ENCODE results near the gene LARGE1.

LARGE1 gene

DNA sequence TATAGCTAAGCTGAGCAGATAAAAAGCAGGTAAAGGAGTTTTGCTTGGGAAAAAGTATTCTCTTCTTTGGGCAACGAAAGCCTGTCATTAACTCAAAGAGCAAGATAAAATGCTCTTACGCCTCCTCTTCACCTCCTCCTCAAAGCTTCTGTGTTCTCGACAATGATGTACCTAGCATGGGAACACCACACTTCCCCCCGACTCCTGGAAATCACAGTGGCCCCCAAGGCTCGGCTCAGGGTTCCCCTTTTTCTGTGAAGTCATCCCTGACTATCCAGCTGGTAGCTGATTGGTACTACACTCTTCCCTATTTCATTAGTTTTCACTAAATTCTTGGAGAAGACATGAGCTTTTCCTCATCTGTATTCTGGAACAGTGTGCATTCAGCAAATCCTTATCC is 336.1 kb downstream of the LARGE1 start:
- Histone ChIP-seq H3K9ac (ENCODE audit: low read depth in 1 of 2, low read length in 2 of 2) (no peak overlapping the region), H3K9me3 (ENCODE audit: control insufficient read depth in 1 of 2, low read length in 2 of 2) (no peaks in the 10 kb centered on the region), H3K4me3 (ENCODE audit: low read depth in 1 of 2, low read length in 2 of 2) (no peak overlapping the region), H3K36me3 (ENCODE audit: control insufficient read depth in 1 of 2, insufficient read depth in 2 of 2, low read length in 2 of 2) (no peaks in the 10 kb centered on the region), H3K27ac (ENCODE audit: low read depth, low read length) (no peak overlapping the region), H3K4me1 (ENCODE audit: control insufficient read depth in 1 of 2, insufficient read depth in 2 of 2, low read length in 2 of 2) (no peaks in the 10 kb centered on the region), H3K27me3 (ENCODE audit: control insufficient read depth in 1 of 2, insufficient read depth in 2 of 2, low read length in 2 of 2) (no peaks in the 10 kb centered on the region)

DNA sequence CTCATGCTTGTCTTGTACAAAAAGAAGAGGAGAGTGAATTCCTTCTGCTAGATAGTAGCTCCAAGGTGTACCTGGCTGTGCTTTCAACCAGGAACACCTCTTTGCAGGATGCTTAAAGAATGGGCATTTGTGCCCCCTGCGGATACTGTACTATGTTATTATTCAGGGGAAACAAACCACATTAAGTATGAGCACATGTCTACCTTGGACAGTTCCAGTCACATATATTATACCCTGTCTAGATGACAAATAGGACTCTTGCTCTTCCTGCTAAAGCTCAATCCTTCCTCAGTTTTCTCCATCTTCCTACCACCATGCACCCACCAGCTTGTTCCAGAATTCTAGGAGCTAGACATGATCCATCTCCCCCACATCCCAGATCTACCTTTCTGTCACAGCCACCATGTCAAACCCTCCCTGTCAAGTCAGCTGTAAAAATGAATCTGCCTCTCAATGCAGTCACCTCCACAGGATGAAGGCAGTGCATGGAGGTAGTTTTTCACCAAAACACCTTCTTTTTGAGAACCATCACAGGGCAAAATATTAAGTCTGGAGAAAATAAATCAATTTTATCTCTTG is 337.4 kb downstream of the LARGE1 start:
- no peaks in the 10 kb centered on the region for H3K9me3 ChIP-seq (ENCODE audit: control insufficient read depth in 1 of 2, low read length in 2 of 2)
- H3K4me3 ChIP-seq (ENCODE audit: low read depth in 1 of 2, low read length in 2 of 2), result no peak overlapping the region
- H3K36me3 ChIP-seq (ENCODE audit: control insufficient read depth in 1 of 2, insufficient read depth in 2 of 2, low read length in 2 of 2), result no peaks in the 10 kb centered on the region
- H3K27me3 ChIP-seq (ENCODE audit: control insufficient read depth in 1 of 2, insufficient read depth in 2 of 2, low read length in 2 of 2), result no peaks in the 10 kb centered on the region
- H3K27ac ChIP-seq (ENCODE audit: low read depth, low read length), result no peak overlapping the region
- H3K9ac ChIP-seq (ENCODE audit: low read depth in 1 of 2, low read length in 2 of 2), result no peak overlapping the region
- H3K4me1 ChIP-seq (ENCODE audit: control insufficient read depth in 1 of 2, insufficient read depth in 2 of 2, low read length in 2 of 2), result peaks cover 0 to 3% of the 10 kb centered on the region in 2 donors

DNA sequence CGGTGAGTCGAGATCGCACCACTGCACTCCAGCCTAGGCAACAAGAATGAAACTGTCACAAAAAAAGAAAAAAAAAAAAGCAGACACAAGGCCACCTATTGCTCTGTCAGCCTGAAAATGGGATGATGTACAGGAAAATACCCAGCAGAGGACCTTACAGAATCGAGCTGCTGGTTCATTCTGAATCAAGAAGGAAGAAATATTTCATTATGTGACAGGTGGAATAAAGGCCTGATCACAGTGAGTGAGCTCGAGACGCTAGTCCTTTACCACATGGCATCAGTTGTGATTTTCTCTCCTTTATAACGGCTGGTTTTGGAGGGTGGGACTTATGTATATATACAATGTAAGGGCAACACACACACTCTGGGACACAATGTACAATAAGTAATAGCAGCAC is 340.0 kb downstream of the LARGE1 start:
- Histone ChIP-seq H3K9ac (ENCODE audit: low read depth in 1 of 2, low read length in 2 of 2) (no peak overlapping the region), H3K27ac (ENCODE audit: low read depth, low read length) (no peak overlapping the region), H3K4me3 (ENCODE audit: low read depth in 1 of 2, low read length in 2 of 2) (no peak overlapping the region), H3K27me3 (ENCODE audit: control insufficient read depth in 1 of 2, insufficient read depth in 2 of 2, low read length in 2 of 2) (no peaks in the 10 kb centered on the region), H3K9me3 (ENCODE audit: control insufficient read depth in 1 of 2, low read length in 2 of 2) (no peaks in the 10 kb centered on the region), H3K36me3 (ENCODE audit: control insufficient read depth in 1 of 2, insufficient read depth in 2 of 2, low read length in 2 of 2) (no peaks in the 10 kb centered on the region), H3K4me1 (ENCODE audit: control insufficient read depth in 1 of 2, insufficient read depth in 2 of 2, low read length in 2 of 2) (peaks cover 0 to 7% of the 10 kb centered on the region in 2 donors)

- Histone ChIP-seq H3K9ac (ENCODE audit: low read depth in 1 of 2, low read length in 2 of 2) (no peak overlapping the region), H3K4me3 (ENCODE audit: low read depth in 1 of 2, low read length in 2 of 2) (no peak overlapping the region), H3K9me3 (ENCODE audit: control insufficient read depth in 1 of 2, low read length in 2 of 2) (no peaks in the 10 kb centered on the region), H3K27me3 (ENCODE audit: control insufficient read depth in 1 of 2, insufficient read depth in 2 of 2, low read length in 2 of 2) (no peaks in the 10 kb centered on the region), H3K36me3 (ENCODE audit: control insufficient read depth in 1 of 2, insufficient read depth in 2 of 2, low read length in 2 of 2) (no peaks in the 10 kb centered on the region), H3K4me1 (ENCODE audit: control insufficient read depth in 1 of 2, insufficient read depth in 2 of 2, low read length in 2 of 2) (peaks cover 0 to 7% of the 10 kb centered on the region in 2 donors), H3K27ac (ENCODE audit: low read depth, low read length) (no peak overlapping the region)
Measured at GRCh38 chr22:33579448-33580093, 340.7 kb downstream of the LARGE1 start.

- Histone ChIP-seq H3K4me3 (ENCODE audit: low read depth in 1 of 2, low read length in 2 of 2) (no peak overlapping the region), H3K4me1 (ENCODE audit: control insufficient read depth in 1 of 2, insufficient read depth in 2 of 2, low read length in 2 of 2) (peaks cover 0 to 7% of the 10 kb centered on the region in 2 donors), H3K27ac (ENCODE audit: low read depth, low read length) (no peak overlapping the region)
Measured at GRCh38 chr22:33578752-33579151, 341.5 kb downstream of the LARGE1 start.

GRCh38 chr22:33577862-33578411 is 342.3 kb downstream of the LARGE1 start:
- Histone ChIP-seq H3K27ac (ENCODE audit: low read depth, low read length) (no peak overlapping the region), H3K36me3 (ENCODE audit: control insufficient read depth in 1 of 2, insufficient read depth in 2 of 2, low read length in 2 of 2) (no peaks in the 10 kb centered on the region), H3K9ac (ENCODE audit: low read depth in 1 of 2, low read length in 2 of 2) (no peak overlapping the region), H3K4me1 (ENCODE audit: control insufficient read depth in 1 of 2, insufficient read depth in 2 of 2, low read length in 2 of 2) (peaks cover 0 to 7% of the 10 kb centered on the region in 2 donors), H3K27me3 (ENCODE audit: control insufficient read depth in 1 of 2, insufficient read depth in 2 of 2, low read length in 2 of 2) (no peaks in the 10 kb centered on the region), H3K4me3 (ENCODE audit: low read depth in 1 of 2, low read length in 2 of 2) (no peak overlapping the region), H3K9me3 (ENCODE audit: control insufficient read depth in 1 of 2, low read length in 2 of 2) (no peaks in the 10 kb centered on the region)

More at GRCh38 chr22:33578752-33579151, 341.5 kb downstream of the LARGE1 start:
- Histone ChIP-seq H3K9ac (ENCODE audit: low read depth in 1 of 2, low read length in 2 of 2) (no peak overlapping the region), H3K9me3 (ENCODE audit: control insufficient read depth in 1 of 2, low read length in 2 of 2) (no peaks in the 10 kb centered on the region), H3K27me3 (ENCODE audit: control insufficient read depth in 1 of 2, insufficient read depth in 2 of 2, low read length in 2 of 2) (no peaks in the 10 kb centered on the region), H3K36me3 (ENCODE audit: control insufficient read depth in 1 of 2, insufficient read depth in 2 of 2, low read length in 2 of 2) (no peaks in the 10 kb centered on the region)

- H3K27ac ChIP-seq (ENCODE audit: low read depth, low read length), result no peak overlapping the region
- H3K9ac ChIP-seq (ENCODE audit: low read depth in 1 of 2, low read length in 2 of 2), result no peak overlapping the region
- H3K4me1 ChIP-seq (ENCODE audit: control insufficient read depth in 1 of 2, insufficient read depth in 2 of 2, low read length in 2 of 2), result peaks cover 0 to 7% of the 10 kb centered on the region in 2 donors
- no peak overlapping the region for H3K4me3 ChIP-seq (ENCODE audit: low read depth in 1 of 2, low read length in 2 of 2)
- no peaks in the 10 kb centered on the region for H3K36me3 ChIP-seq (ENCODE audit: control insufficient read depth in 1 of 2, insufficient read depth in 2 of 2, low read length in 2 of 2)
- no peaks in the 10 kb centered on the region for H3K9me3 ChIP-seq (ENCODE audit: control insufficient read depth in 1 of 2, low read length in 2 of 2)
- H3K27me3 ChIP-seq (ENCODE audit: control insufficient read depth in 1 of 2, insufficient read depth in 2 of 2, low read length in 2 of 2), result no peaks in the 10 kb centered on the region
Measured at GRCh38 chr22:33576205-33576604, 344.1 kb downstream of the LARGE1 start.

DNA sequence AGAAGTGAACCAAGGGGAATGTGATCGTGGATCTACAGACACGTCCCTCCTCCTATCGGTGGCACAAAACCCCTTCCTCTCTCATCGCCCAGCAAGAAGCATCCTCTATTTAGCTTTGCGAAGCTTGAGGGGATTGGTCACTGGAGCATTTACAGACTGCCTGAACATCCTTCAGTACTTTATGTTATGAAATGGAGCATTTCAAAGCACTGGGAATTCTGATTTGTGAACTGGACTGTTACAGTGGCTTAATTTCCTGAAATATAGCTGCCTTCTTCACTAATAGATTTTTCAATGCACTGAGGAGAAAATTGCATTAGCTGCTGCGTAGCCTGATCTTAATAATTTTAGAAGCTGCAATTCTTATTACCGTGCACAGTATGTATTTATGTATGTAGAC is 344.5 kb downstream of the LARGE1 start:
- no peaks in the 10 kb centered on the region for H3K36me3 ChIP-seq (ENCODE audit: control insufficient read depth in 1 of 2, insufficient read depth in 2 of 2, low read length in 2 of 2)
- H3K4me1 ChIP-seq (ENCODE audit: control insufficient read depth in 1 of 2, insufficient read depth in 2 of 2, low read length in 2 of 2), result peaks cover 0 to 7% of the 10 kb centered on the region in 2 donors
- no peaks in the 10 kb centered on the region for H3K9me3 ChIP-seq (ENCODE audit: control insufficient read depth in 1 of 2, low read length in 2 of 2)
- H3K27ac ChIP-seq (ENCODE audit: low read depth, low read length), result no peak overlapping the region
- H3K27me3 ChIP-seq (ENCODE audit: control insufficient read depth in 1 of 2, insufficient read depth in 2 of 2, low read length in 2 of 2), result no peaks in the 10 kb centered on the region
- H3K4me3 ChIP-seq (ENCODE audit: low read depth in 1 of 2, low read length in 2 of 2), result no peak overlapping the region
- no peak overlapping the region for H3K9ac ChIP-seq (ENCODE audit: low read depth in 1 of 2, low read length in 2 of 2)

GRCh38 chr22:33575041-33575440 is 345.2 kb downstream of the LARGE1 start:
- no peak overlapping the region for H3K9ac ChIP-seq (ENCODE audit: low read depth in 1 of 2, low read length in 2 of 2)
- H3K27ac ChIP-seq (ENCODE audit: low read depth, low read length), result no peak overlapping the region
- no peaks in the 10 kb centered on the region for H3K36me3 ChIP-seq (ENCODE audit: control insufficient read depth in 1 of 2, insufficient read depth in 2 of 2, low read length in 2 of 2)
- peaks cover 0 to 7% of the 10 kb centered on the region in 2 donors for H3K4me1 ChIP-seq (ENCODE audit: control insufficient read depth in 1 of 2, insufficient read depth in 2 of 2, low read length in 2 of 2)
- no peaks in the 10 kb centered on the region for H3K9me3 ChIP-seq (ENCODE audit: control insufficient read depth in 1 of 2, low read length in 2 of 2)
- no peak overlapping the region for H3K4me3 ChIP-seq (ENCODE audit: low read depth in 1 of 2, low read length in 2 of 2)
- H3K27me3 ChIP-seq (ENCODE audit: control insufficient read depth in 1 of 2, insufficient read depth in 2 of 2, low read length in 2 of 2), result no peaks in the 10 kb centered on the region

- Histone ChIP-seq H3K4me3 (ENCODE audit: low read depth in 1 of 2, low read length in 2 of 2) (no peak overlapping the region), H3K4me1 (ENCODE audit: control insufficient read depth in 1 of 2, insufficient read depth in 2 of 2, low read length in 2 of 2) (peaks cover 7 to 9% of the 10 kb centered on the region in 2 donors), H3K27ac (ENCODE audit: low read depth, low read length) (no peak overlapping the region), H3K9me3 (ENCODE audit: control insufficient read depth in 1 of 2, low read length in 2 of 2) (no peaks in the 10 kb centered on the region), H3K36me3 (ENCODE audit: control insufficient read depth in 1 of 2, insufficient read depth in 2 of 2, low read length in 2 of 2) (no peaks in the 10 kb centered on the region), H3K9ac (ENCODE audit: low read depth in 1 of 2, low read length in 2 of 2) (no peak overlapping the region), H3K27me3 (ENCODE audit: control insufficient read depth in 1 of 2, insufficient read depth in 2 of 2, low read length in 2 of 2) (no peaks in the 10 kb centered on the region)
Measured at GRCh38 chr22:33573479-33573878, 346.8 kb downstream of the LARGE1 start.

Data from duodenal mucosa (tissue), 2 donors.